Adrenal gland (tissue), 12 donors: ENCODE data around the gene SAT2. TPM values are rescaled to one million over a fixed set of nuclear protein-coding genes. Genes with fewer than 3 reads are reported as not detected.

Source experiments
- DNase-seq, 7 donors: peaks; one replicate each; pipeline ENCODE4 v3.0.0-alpha.2; 2019 to 2020
- H3K27ac ChIP-seq, 5 donors: fragments of 200-600 bp; sonication (generic) in 4 of 5; 1 replicate in 3 of 5; 2 replicates in 2 of 5; pipeline versions ENCODE4 v1.5.1 to v1.8.0; 2016 to 2020; ENCODE audit warnings: mild to moderate bottlenecking in 1 of 5
- H3K27me3 ChIP-seq: fragments of 200-600 bp; 2 replicates; pipeline ENCODE4 v1.8.0; 2021
- H3K36me3 ChIP-seq, 2 donors: fragments of 200-600 bp; replicated peaks in 1 of 2; 1 replicate in 1 of 2; 2 replicates in 1 of 2; pipeline versions ENCODE4 v1.5.1 to v1.8.0; 2018 to 2022
- H3K4me1 ChIP-seq, 2 donors: fragments of 200-600 bp; replicated peaks in 1 of 2; 1 replicate in 1 of 2; 2 replicates in 1 of 2; pipeline versions ENCODE4 v1.5.1 to v1.8.0; 2018 to 2021
- H3K4me3 ChIP-seq, 4 donors: fragments of 200-600 bp; sonication (generic) in 3 of 4; one replicate each; pipeline ENCODE4 v1.5.1; 2016 to 2018
- H3K9me3 ChIP-seq, 3 donors: fragments of 200-600 bp; sonication (generic) in 1 of 3; replicated peaks in 1 of 3; 1 replicate in 2 of 3; 2 replicates in 1 of 3; pipeline versions ENCODE4 v1.5.1 to v1.8.0; 2016 to 2021
- CTCF ChIP-seq, 6 experiments: fragments of 450-650 bp in 4 of 6; fragments of 200-600 bp in 2 of 6; sonication (generic) in 1 of 6; IDR thresholded peaks; 1 replicate in 5 of 6; 2 replicates in 1 of 6; pipeline versions ENCODE4 v1.5.1 to v1.8.0; 2016 to 2021; ENCODE audit warnings: antibody characterized with exemption in 6 of 6, mild to moderate bottlenecking in 2 of 6, moderate library complexity in 1 of 6
- POLR2A ChIP-seq, 2 donors: fragments of 450-650 bp; IDR thresholded peaks; one replicate each; pipeline ENCODE4 v1.6.1; 2017; ENCODE audit warnings: antibody characterized with exemption in 2 of 2, mild to moderate bottlenecking in 2 of 2, moderate library complexity in 1 of 2
- WGBS, 4 donors: extraction: QIAGEN DNeasy Blood & Tissue Kit in 2 of 4; methylation state at CpG; one replicate each; pipeline versions ENCODE4 v1.1.5 to v1.1.7; 2013 to 2017; 5-methylcytosine and 5-hydroxymethylcytosine counted together
- intact Hi-C, 2 donors: fragments of 100-400 bp; cut with DNase I; formaldehyde crosslinking; loops; one replicate each; pipeline versions ENCODE4 v1.14.1 to v1.15.0; 2022 to 2023
- polyA plus RNA-seq, 3 donors: library from polyadenylated mRNA; stranded (reverse); fragments of 200-250 nt in 2 of 3; fragments of 350-450 nt in 1 of 3; fragmentation: Illumina TruSeq in 1 of 3; extraction: RNeasy Lipid Tissue Mini Kit (QIAGEN cat#74804) in 1 of 3; gene quantifications; one replicate each; pipeline ENCODE4 v1.2.3, GENCODE V29; 2013 to 2014
- small RNA-seq, 2 donors: library from RNA; depleted of rRNA; stranded (forward); fragments of <200 nt; gene quantifications; one replicate each; pipeline ENCODE3, GENCODE V24; 2016
- total RNA-seq, 9 donors: library from RNA; depleted of rRNA in 4 of 9; stranded (reverse); fragments of >200 nt in 4 of 9; fragments of 120-200 nt in 1 of 9; fragmentation: NEBNext Ultra II Directional in 1 of 9; extraction: Animal tissue kit (Norgen Biotek cat#: 25700) in 1 of 9; gene quantifications; one replicate each; pipeline versions ENCODE4 v1.1.0 to v1.2.4, GENCODE V29; 2013 to 2023
- donor health status: healthy with polysubstance abuse.
- donor health status: Bipolar disorder and iron deficiency.
- donor health status: DM: yes; HTN: yes; CAD: no.
- donor health status: DM: no; HTN: no; CAD: no.
- donor health status: DM: no; HTN: no; CAD: no.
- donor health status: DM: yes; HTN: yes; CAD: no.

SAT2 gene
- total and polyA plus RNA-seq, 12 donors, result 165 to 700 (median 254) TPM

DNA sequence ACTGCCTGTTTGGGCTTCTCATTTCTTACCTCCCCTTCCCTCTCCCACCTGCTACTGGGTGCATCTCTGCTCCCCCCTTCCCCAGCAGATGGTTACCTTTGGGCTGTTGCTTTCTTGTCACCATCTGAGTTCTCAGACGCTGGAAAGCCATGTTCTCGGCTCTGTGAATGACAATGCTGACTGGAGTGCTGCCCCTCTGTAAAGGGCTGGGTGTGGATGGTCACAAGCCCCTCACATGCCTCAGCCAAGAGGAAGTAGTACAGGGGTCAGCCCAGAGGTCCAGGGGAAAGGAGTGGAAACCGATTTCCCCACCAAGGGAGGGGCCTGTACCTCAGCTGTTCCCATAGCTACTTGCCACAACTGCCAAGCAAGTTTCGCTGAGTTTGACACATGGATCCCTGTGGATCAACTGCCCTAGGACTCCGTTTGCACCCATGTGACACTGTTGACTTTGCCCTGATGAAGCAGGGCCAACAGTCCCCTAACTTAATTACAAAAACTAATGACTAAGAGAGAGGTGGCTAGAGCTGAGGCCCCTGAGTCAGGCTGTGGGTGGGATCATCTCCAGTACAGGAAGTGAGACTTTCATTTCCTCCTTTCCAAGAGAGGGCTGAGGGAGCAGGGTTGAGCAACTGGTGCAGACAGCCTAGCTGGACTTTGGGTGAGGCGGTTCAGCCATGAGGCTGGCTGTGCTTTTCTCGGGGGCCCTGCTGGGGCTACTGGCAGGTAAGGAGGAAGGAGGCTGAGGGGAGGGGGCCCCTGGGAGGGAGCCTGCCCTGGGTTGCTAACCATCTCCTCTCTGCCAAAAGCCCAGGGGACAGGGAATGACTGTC is 48.4 kb downstream of the SAT2 start, which contains the start of gene CD68:
TSS of gene CD68 (plus strand) at position 638 of the 833 bp plus-strand sequence. CDS start at position 678, 40 bp downstream.
- H3K27me3 ChIP-seq, result no peaks in the 10 kb centered on the region
- no peak for TF ChIP-seq CTCF (IDR thresholded peaks at IDR 0.05)
- TF ChIP-seq POLR2A (IDR thresholded peaks at IDR 0.05), result peak; percentile 67 to 82
- no peaks in the 10 kb centered on the region for H3K9me3 ChIP-seq
- peak within 1 kb of the TSS in 1 of 4 donors; percentile 54 for H3K4me3 ChIP-seq
- peaks cover 40 to 78% of the 10 kb centered on the region in 2 donors for H3K4me1 ChIP-seq
- 13 to 18% (median 15%) methylated on average over 6 to 7 of the region's 7 CpGs for WGBS, 4 donors
- peaks cover 0 to 49% of the 10 kb centered on the region in 2 donors for H3K36me3 ChIP-seq
- intact Hi-C loops, result no loop called here
- DNase-seq, result peak; percentile 49 to 91 (median 86)
- peak within 1 kb of the TSS; percentile 47 to 97 (median 81) for H3K27ac ChIP-seq

DNA sequence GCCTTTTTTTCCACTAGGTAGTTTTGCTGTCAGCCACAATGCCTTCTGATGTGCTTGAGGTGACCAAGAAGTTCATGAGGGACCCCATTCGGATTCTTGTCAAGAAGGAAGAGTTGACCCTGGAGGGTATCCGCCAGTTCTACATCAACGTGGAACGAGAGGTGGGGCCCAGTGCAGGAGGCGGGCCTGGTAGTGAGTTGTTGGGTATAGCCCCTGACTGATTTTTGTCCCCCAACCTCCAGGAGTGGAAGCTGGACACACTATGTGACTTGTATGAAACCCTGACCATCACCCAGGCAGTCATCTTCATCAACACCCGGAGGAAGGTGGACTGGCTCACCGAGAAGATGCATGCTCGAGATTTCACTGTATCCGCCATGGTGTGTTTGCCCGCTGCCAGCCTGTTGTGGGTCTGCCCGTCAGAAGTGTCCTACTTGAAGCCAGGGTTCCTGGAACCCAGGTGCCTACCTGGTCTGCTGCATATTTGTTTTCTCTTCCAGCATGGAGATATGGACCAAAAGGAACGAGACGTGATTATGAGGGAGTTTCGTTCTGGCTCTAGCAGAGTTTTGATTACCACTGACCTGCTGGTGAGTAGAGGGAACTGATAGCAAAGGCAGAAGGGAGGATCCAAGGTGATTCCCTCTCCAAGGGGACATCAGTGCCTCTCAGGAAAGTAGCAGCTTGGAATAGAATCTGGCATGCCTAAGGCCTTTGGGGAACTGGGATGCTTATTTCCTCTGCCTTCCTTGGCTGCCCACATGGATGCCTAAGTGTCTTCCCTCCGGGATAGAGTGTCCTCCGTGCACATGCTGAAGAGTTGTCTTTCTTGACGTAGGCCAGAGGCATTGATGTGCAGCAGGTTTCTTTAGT is 50.1 kb downstream of the SAT2 start:
- intact Hi-C loops, result no loop called here
- WGBS, 4 donors, result 71 to 77% (median 72%) methylated on average over 15 to 17 of the region's 17 CpGs
- H3K4me1 ChIP-seq, result peaks cover 37 to 73% of the 10 kb centered on the region in 2 donors
- H3K9me3 ChIP-seq, result no peaks in the 10 kb centered on the region
- H3K27ac ChIP-seq, result peak overlapping the region in 2 of 5 donors; percentile 45 to 96
- no peak overlapping the region for H3K4me3 ChIP-seq
- TF ChIP-seq POLR2A (IDR thresholded peaks at IDR 0.05) (peak in 1 of 2 donors; percentile 13), CTCF (IDR thresholded peaks at IDR 0.05) (peak in 1 of 6 experiments; percentile 5)
- H3K36me3 ChIP-seq, result peaks cover 0 to 53% of the 10 kb centered on the region in 2 donors
- H3K27me3 ChIP-seq, result no peaks in the 10 kb centered on the region
- DNase-seq, result peak in 1 of 7 donors; percentile 16

GRCh38 chr17:7576432-7576937 is 51.1 kb downstream of the SAT2 start:
- Histone ChIP-seq H3K4me1 (peaks cover 34 to 71% of the 10 kb centered on the region in 2 donors), H3K4me3 (no peak overlapping the region), H3K27ac (peak overlapping the region in 1 of 5 donors; percentile 96), H3K9me3 (no peaks in the 10 kb centered on the region), H3K27me3 (no peaks in the 10 kb centered on the region), H3K36me3 (peaks cover 0 to 53% of the 10 kb centered on the region in 2 donors)
- TF ChIP-seq POLR2A (IDR thresholded peaks at IDR 0.05), result no peak
- no peak for TF ChIP-seq CTCF (IDR thresholded peaks at IDR 0.05)
- no peak for DNase-seq
- intact Hi-C loops, result no loop called here
- WGBS, 4 donors, result 68 to 78% (median 71%) methylated on average over 5 to 14 of the region's 14 CpGs

Small RNAs within 50 kb of the gene (small RNA-seq; reads per million reads assigned to genes)
- gene CD68 (0 reads per million in 2 donors), gene SNORD10 (0 reads per million in 2 donors)

Other genes starting within 250 kb of the SAT2 start
- 1 to 10 TPM in 7 of 9 donors, under 1 TPM in 2; 0.06 to 8.7 (median 2.1) TPM for gene TNK1, start 246.7 kb downstream of the SAT2 start, total RNA-seq
- 1 to 10 TPM in 2 of 3 donors, under 1 TPM in 1; 0.13 to 3.9 (median 1.6) TPM for gene TNK1, start 246.7 kb downstream of the SAT2 start, polyA plus RNA-seq
- 10 to 100 TPM in 8 of 9 donors, 1 to 10 TPM in 1; 7.7 to 34.5 (median 27.0) TPM for gene PLSCR3, start 233.3 kb downstream of the SAT2 start, total RNA-seq
- gene PLSCR3, start 233.3 kb downstream of the SAT2 start, polyA plus RNA-seq, result 10 to 100 TPM; 13.2 to 42.5 (median 32.9) TPM
- 100 to 1,000 TPM in 3 of 9 donors, 10 to 100 TPM in 6; 52.9 to 205 (median 92.4) TPM for gene TMEM256, start 223.7 kb downstream of the SAT2 start, total RNA-seq
- 100 to 1,000 TPM in 2 of 3 donors, 10 to 100 TPM in 1; 48.5 to 334 (median 254) TPM for gene TMEM256, start 223.7 kb downstream of the SAT2 start, polyA plus RNA-seq
- gene NLGN2, start 220.0 kb downstream of the SAT2 start, total RNA-seq, result 10 to 100 TPM in 6 of 9 donors, 1 to 10 TPM in 3; 2.8 to 34.8 (median 14.4) TPM
- 10 to 100 TPM in 2 of 3 donors, 1 to 10 TPM in 1; 7.7 to 44.6 (median 28.1) TPM for gene NLGN2, start 220.0 kb downstream of the SAT2 start, polyA plus RNA-seq
- not detected for gene SPEM1, start 207.5 kb downstream of the SAT2 start, total RNA-seq
- not detected for gene SPEM1, start 207.5 kb downstream of the SAT2 start, polyA plus RNA-seq
- not detected for gene SPEM2, start 202.2 kb downstream of the SAT2 start, total RNA-seq
- not detected for gene SPEM2, start 202.2 kb downstream of the SAT2 start, polyA plus RNA-seq
- not detected for gene SPEM3, start 199.0 kb downstream of the SAT2 start, total RNA-seq
- not detected for gene SPEM3, start 199.0 kb downstream of the SAT2 start, polyA plus RNA-seq
- gene TMEM102, start 192.4 kb downstream of the SAT2 start, total RNA-seq, result 10 to 100 TPM in 4 of 9 donors, 1 to 10 TPM in 5; 5.7 to 26.6 (median 8.8) TPM
- gene TMEM102, start 192.4 kb downstream of the SAT2 start, polyA plus RNA-seq, result 1 to 10 TPM; 2.1 to 8.7 (median 6.6) TPM
- 10 to 100 TPM; 12.1 to 76.7 (median 23.4) TPM for gene FGF11, start 188.3 kb downstream of the SAT2 start, total RNA-seq
- gene FGF11, start 188.3 kb downstream of the SAT2 start, polyA plus RNA-seq, result 10 to 100 TPM; 10.2 to 33.2 (median 19.2) TPM
- gene CHRNB1, start 182.8 kb downstream of the SAT2 start, total RNA-seq, result 10 to 100 TPM; 18.7 to 56.3 (median 37.9) TPM
- 10 to 100 TPM; 32.2 to 40.8 (median 32.9) TPM for gene CHRNB1, start 182.8 kb downstream of the SAT2 start, polyA plus RNA-seq
- gene ZBTB4, start 148.2 kb downstream of the SAT2 start, total RNA-seq, result 100 to 1,000 TPM in 1 of 9 donors, 10 to 100 TPM in 8; 16.6 to 111 (median 75.3) TPM
- 10 to 100 TPM; 30.0 to 59.6 (median 54.6) TPM for gene ZBTB4, start 148.2 kb downstream of the SAT2 start, polyA plus RNA-seq
- gene SLC35G6, start 146.4 kb downstream of the SAT2 start, total RNA-seq, result not detected
- gene SLC35G6, start 146.4 kb downstream of the SAT2 start, polyA plus RNA-seq, result under 1 TPM in 1 of 3 donors, not detected in 2; 0.24 TPM
- 100 to 1,000 TPM in 5 of 9 donors, 10 to 100 TPM in 4; 34.9 to 172 (median 117) TPM for gene POLR2A, start 143.5 kb downstream of the SAT2 start, total RNA-seq
- 10 to 100 TPM; 19.3 to 80.4 (median 58.7) TPM for gene POLR2A, start 143.5 kb downstream of the SAT2 start, polyA plus RNA-seq
- 100 to 1,000 TPM in 2 of 9 donors, 10 to 100 TPM in 6, 1 to 10 TPM in 1; 3.3 to 134 (median 52.8) TPM for gene TNFSF12, start 78.8 kb downstream of the SAT2 start, total RNA-seq
- 10 to 100 TPM; 18.8 to 70.8 (median 65.6) TPM for gene TNFSF12, start 78.8 kb downstream of the SAT2 start, polyA plus RNA-seq
- 10 to 100 TPM in 8 of 9 donors, under 1 TPM in 1; 1.00 to 75.2 (median 43.7) TPM for gene TNFSF13, start 69.1 kb downstream of the SAT2 start, total RNA-seq
- gene TNFSF13, start 69.1 kb downstream of the SAT2 start, polyA plus RNA-seq, result 10 to 100 TPM; 19.4 to 39.1 (median 25.2) TPM
- gene SENP3, start 65.9 kb downstream of the SAT2 start, total RNA-seq, result 10 to 100 TPM; 28.4 to 55.3 (median 44.2) TPM
- gene SENP3, start 65.9 kb downstream of the SAT2 start, polyA plus RNA-seq, result 10 to 100 TPM; 29.0 to 72.4 (median 38.4) TPM
- gene CD68, start 48.2 kb downstream of the SAT2 start, total RNA-seq, result 100 to 1,000 TPM in 6 of 9 donors, 10 to 100 TPM in 3; 19.4 to 177 (median 157) TPM
- 100 to 1,000 TPM in 2 of 3 donors, 10 to 100 TPM in 1; 32.3 to 207 (median 133) TPM for gene CD68, start 48.2 kb downstream of the SAT2 start, polyA plus RNA-seq
- gene MPDU1, start 44.0 kb downstream of the SAT2 start, total RNA-seq, result 100 to 1,000 TPM in 6 of 9 donors, 10 to 100 TPM in 3; 65.9 to 267 (median 124) TPM
- gene MPDU1, start 44.0 kb downstream of the SAT2 start, polyA plus RNA-seq, result 100 to 1,000 TPM in 1 of 3 donors, 10 to 100 TPM in 2; 70.1 to 200 (median 81.6) TPM
- 1 to 10 TPM in 1 of 9 donors, under 1 TPM in 6, not detected in 2; 0.42 to 2.0 (median 0.92) TPM for gene SOX15, start 37.7 kb downstream of the SAT2 start, total RNA-seq
- 1 to 10 TPM in 2 of 3 donors, under 1 TPM in 1; 0.29 to 2.4 (median 1.9) TPM for gene SOX15, start 37.7 kb downstream of the SAT2 start, polyA plus RNA-seq
- 10 to 100 TPM; 35.6 to 68.6 (median 45.5) TPM for gene FXR2, start 12.9 kb downstream of the SAT2 start, total RNA-seq
- 10 to 100 TPM; 42.2 to 73.1 (median 42.4) TPM for gene FXR2, start 12.9 kb downstream of the SAT2 start, polyA plus RNA-seq
- gene SHBG, start 2.3 kb upstream of the SAT2 start, total RNA-seq, result 1 to 10 TPM in 8 of 9 donors, under 1 TPM in 1; 0.30 to 2.9 (median 1.9) TPM
- gene SHBG, start 2.3 kb upstream of the SAT2 start, polyA plus RNA-seq, result 1 to 10 TPM; 1.2 to 3.8 (median 2.0) TPM
- gene ATP1B2, start 23.1 kb upstream of the SAT2 start, total RNA-seq, result 10 to 100 TPM in 5 of 9 donors, 1 to 10 TPM in 4; 1.2 to 32.6 (median 14.5) TPM
- 1 to 10 TPM; 7.9 to 9.2 (median 8.5) TPM for gene ATP1B2, start 23.1 kb upstream of the SAT2 start, polyA plus RNA-seq
- gene TP53, start 59.7 kb upstream of the SAT2 start, total RNA-seq, result 10 to 100 TPM in 8 of 9 donors, 1 to 10 TPM in 1; 9.7 to 85.9 (median 28.3) TPM
- 10 to 100 TPM; 13.4 to 19.9 (median 17.4) TPM for gene TP53, start 59.7 kb upstream of the SAT2 start, polyA plus RNA-seq
- gene WRAP53, start 60.7 kb upstream of the SAT2 start, total RNA-seq, result 10 to 100 TPM in 1 of 9 donors, 1 to 10 TPM in 8; 3.4 to 15.3 (median 6.7) TPM
- 10 to 100 TPM in 2 of 3 donors, 1 to 10 TPM in 1; 4.5 to 31.0 (median 21.1) TPM for gene WRAP53, start 60.7 kb upstream of the SAT2 start, polyA plus RNA-seq
- 1 to 10 TPM in 5 of 9 donors, under 1 TPM in 3, not detected in 1; 0.26 to 1.5 (median 1.1) TPM for gene EFNB3, start 77.4 kb upstream of the SAT2 start, total RNA-seq
- 1 to 10 TPM in 2 of 3 donors, under 1 TPM in 1; 0.61 to 4.3 (median 1.2) TPM for gene EFNB3, start 77.4 kb upstream of the SAT2 start, polyA plus RNA-seq
- under 1 TPM; 0.04 to 0.26 (median 0.11) TPM for gene DNAH2, start 89.9 kb upstream of the SAT2 start, total RNA-seq
- gene DNAH2, start 89.9 kb upstream of the SAT2 start, polyA plus RNA-seq, result under 1 TPM; 0.02 to 0.08 (median 0.07) TPM
- 10 to 100 TPM in 5 of 9 donors, 1 to 10 TPM in 4; 3.1 to 31.2 (median 11.8) TPM for gene KDM6B, start 206.4 kb upstream of the SAT2 start, total RNA-seq
- 10 to 100 TPM in 2 of 3 donors, 1 to 10 TPM in 1; 2.2 to 35.9 (median 10.6) TPM for gene KDM6B, start 206.4 kb upstream of the SAT2 start, polyA plus RNA-seq
- gene TMEM88, start 227.2 kb upstream of the SAT2 start, total RNA-seq, result 10 to 100 TPM; 14.9 to 52.8 (median 24.0) TPM
- 100 to 1,000 TPM in 1 of 3 donors, 10 to 100 TPM in 1, 1 to 10 TPM in 1; 7.9 to 107 (median 70.9) TPM for gene TMEM88, start 227.2 kb upstream of the SAT2 start, polyA plus RNA-seq
- gene NAA38, start 229.7 kb upstream of the SAT2 start, total RNA-seq, result 100 to 1,000 TPM in 8 of 9 donors, 10 to 100 TPM in 1; 96.2 to 281 (median 124) TPM
- 100 to 1,000 TPM in 2 of 3 donors, 10 to 100 TPM in 1; 34.5 to 424 (median 329) TPM for gene NAA38, start 229.7 kb upstream of the SAT2 start, polyA plus RNA-seq
- gene CYB5D1, start 230.2 kb upstream of the SAT2 start, total RNA-seq, result 10 to 100 TPM in 8 of 9 donors, 1 to 10 TPM in 1; 9.1 to 24.4 (median 17.6) TPM
- 10 to 100 TPM in 2 of 3 donors, 1 to 10 TPM in 1; 6.5 to 36.8 (median 10.2) TPM for gene CYB5D1, start 230.2 kb upstream of the SAT2 start, polyA plus RNA-seq